Upper lobe of left lung (tissue), 4 donors: ENCODE results near the gene DOCK10.

Experiments
- POLR2A ChIP-seq, 4 donors: fragments of 450-650 bp; IDR thresholded peaks; one replicate each; pipeline ENCODE4 v1.5.1; 2016 to 2017; ENCODE audit warnings: antibody characterized with exemption in 4 of 4, mild to moderate bottlenecking in 2 of 4
- POLR2AphosphoS5 ChIP-seq, 2 donors: sonication (generic); formaldehyde crosslinking; IDR thresholded peaks; one replicate each; pipeline ENCODE4 v1.5.1; 2017; ENCODE audit warnings: antibody characterized with exemption in 2 of 2
- TF ChIP-seq, protein P1 (sequence below), 6 experiments: fragments of 450-650 bp in 4 of 6; fragments of 200-600 bp in 2 of 6; sonication (generic) in 2 of 6; IDR thresholded peaks; one replicate each; pipeline ENCODE4 v1.5.1; 2016 to 2019; ENCODE audit warnings: antibody characterized with exemption in 6 of 6

DNA sequence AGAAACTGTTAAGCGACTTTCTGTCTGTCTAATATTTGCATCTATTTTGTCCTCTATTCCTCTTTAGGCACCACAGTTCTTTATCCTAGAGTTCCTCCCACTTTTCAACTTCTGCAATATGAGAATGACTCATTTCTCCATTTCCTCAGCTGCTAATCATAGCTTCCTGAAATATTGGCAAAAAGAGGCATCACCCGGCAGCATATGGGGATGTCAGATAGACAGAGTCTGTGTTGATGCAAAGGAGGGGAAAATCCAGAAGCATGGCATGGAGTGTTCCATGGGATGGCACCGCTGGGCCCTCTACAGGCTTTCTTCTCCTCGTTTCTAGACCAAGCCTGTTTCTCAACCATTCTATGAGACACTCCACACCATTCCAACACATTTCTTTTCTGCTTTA, 93.4 kb downstream of the DOCK10 start:
- TF ChIP-seq, protein P1, sequence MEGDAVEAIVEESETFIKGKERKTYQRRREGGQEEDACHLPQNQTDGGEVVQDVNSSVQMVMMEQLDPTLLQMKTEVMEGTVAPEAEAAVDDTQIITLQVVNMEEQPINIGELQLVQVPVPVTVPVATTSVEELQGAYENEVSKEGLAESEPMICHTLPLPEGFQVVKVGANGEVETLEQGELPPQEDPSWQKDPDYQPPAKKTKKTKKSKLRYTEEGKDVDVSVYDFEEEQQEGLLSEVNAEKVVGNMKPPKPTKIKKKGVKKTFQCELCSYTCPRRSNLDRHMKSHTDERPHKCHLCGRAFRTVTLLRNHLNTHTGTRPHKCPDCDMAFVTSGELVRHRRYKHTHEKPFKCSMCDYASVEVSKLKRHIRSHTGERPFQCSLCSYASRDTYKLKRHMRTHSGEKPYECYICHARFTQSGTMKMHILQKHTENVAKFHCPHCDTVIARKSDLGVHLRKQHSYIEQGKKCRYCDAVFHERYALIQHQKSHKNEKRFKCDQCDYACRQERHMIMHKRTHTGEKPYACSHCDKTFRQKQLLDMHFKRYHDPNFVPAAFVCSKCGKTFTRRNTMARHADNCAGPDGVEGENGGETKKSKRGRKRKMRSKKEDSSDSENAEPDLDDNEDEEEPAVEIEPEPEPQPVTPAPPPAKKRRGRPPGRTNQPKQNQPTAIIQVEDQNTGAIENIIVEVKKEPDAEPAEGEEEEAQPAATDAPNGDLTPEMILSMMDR (IDR thresholded peaks at IDR 0.05), result no peak
- TF ChIP-seq POLR2A (IDR thresholded peaks at IDR 0.05) (no peak), POLR2AphosphoS5 (IDR thresholded peaks at IDR 0.05) (no peak)
